NB4 (cell line): Measurements from ENCODE around the gene KAZN.

Source experiments
- MAX ChIP-seq: IDR thresholded peaks from 2 replicates; pipeline ENCODE4 v1.6.1; 2011; ENCODE audit warnings: low read depth, low read length
- TF ChIP-seq, protein P1 (sequence below): IDR thresholded peaks from one replicate; pipeline ENCODE4 v1.5.1; 2012; ENCODE audit warnings: low read depth, low read length

DNA sequence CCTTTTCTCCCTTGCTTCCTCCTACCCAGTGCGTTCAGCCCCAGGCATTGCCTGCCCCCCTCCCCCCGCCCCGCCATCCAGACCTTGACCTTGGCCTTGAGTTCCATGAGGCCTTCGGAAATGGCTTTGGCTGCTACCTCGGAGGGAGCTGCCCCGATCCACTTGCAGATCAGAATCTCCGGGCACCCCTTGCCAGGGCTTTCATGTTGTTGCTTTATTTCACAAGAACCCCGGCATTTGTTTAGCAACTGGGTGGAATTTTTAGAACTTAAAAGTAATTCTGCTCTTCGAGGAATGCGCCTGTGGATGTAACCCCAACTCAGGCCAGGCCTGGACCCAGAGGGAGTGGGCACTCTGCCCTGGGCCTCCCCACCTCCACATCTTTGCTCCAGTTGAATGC, 401.0 kb downstream of the KAZN start:
- TF ChIP-seq, protein P1, sequence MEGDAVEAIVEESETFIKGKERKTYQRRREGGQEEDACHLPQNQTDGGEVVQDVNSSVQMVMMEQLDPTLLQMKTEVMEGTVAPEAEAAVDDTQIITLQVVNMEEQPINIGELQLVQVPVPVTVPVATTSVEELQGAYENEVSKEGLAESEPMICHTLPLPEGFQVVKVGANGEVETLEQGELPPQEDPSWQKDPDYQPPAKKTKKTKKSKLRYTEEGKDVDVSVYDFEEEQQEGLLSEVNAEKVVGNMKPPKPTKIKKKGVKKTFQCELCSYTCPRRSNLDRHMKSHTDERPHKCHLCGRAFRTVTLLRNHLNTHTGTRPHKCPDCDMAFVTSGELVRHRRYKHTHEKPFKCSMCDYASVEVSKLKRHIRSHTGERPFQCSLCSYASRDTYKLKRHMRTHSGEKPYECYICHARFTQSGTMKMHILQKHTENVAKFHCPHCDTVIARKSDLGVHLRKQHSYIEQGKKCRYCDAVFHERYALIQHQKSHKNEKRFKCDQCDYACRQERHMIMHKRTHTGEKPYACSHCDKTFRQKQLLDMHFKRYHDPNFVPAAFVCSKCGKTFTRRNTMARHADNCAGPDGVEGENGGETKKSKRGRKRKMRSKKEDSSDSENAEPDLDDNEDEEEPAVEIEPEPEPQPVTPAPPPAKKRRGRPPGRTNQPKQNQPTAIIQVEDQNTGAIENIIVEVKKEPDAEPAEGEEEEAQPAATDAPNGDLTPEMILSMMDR = no peak
- no peak for TF ChIP-seq MAX
